ENCODE results near the gene ABCB4.

DNA sequence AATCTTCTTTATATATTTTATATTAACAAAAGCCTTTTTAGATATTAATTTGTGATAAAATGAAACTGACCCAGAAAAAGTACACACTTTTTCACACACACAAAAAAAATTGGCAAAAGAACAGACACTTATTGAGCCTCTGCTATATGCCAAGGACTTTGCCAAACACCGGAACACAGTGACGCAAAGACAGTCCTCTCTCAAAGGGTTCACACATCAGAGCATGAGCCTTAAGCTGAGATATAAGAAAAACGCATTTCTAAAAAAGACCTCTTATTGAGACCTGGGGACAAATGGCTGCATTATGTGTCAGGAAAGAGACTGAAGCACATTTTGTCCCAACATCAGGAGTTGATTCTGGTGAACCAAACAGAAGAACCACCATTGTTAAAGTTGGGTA, 24.0 kb upstream of the ABCB4 start:
- TF ChIP-seq, protein P1, sequence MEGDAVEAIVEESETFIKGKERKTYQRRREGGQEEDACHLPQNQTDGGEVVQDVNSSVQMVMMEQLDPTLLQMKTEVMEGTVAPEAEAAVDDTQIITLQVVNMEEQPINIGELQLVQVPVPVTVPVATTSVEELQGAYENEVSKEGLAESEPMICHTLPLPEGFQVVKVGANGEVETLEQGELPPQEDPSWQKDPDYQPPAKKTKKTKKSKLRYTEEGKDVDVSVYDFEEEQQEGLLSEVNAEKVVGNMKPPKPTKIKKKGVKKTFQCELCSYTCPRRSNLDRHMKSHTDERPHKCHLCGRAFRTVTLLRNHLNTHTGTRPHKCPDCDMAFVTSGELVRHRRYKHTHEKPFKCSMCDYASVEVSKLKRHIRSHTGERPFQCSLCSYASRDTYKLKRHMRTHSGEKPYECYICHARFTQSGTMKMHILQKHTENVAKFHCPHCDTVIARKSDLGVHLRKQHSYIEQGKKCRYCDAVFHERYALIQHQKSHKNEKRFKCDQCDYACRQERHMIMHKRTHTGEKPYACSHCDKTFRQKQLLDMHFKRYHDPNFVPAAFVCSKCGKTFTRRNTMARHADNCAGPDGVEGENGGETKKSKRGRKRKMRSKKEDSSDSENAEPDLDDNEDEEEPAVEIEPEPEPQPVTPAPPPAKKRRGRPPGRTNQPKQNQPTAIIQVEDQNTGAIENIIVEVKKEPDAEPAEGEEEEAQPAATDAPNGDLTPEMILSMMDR (IDR thresholded peaks at IDR 0.05): no peak
- TF ChIP-seq POLR2A (IDR thresholded peaks at IDR 0.05): no peak

Measured in uterus (tissue), 2 donors.